Activated naive CD8-positive, alpha-beta T cell treated with anti-CD3 and anti-CD28 coated beads, Interleukin-2, amount 10 ng/mL, durations not matched to agents 7 days and 5 days (primary cell): ENCODE data around the gene RBCK1. TPM values are rescaled to one million over a fixed set of nuclear protein-coding genes. Genes with fewer than 3 reads are reported as not detected.

Experiments used
- total RNA-seq, 2 experiments: library from RNA; stranded (reverse); gene quantifications; one replicate each; pipeline ENCODE4 v1.2.3, GENCODE V29; 2021

Gene RBCK1
- total RNA-seq, 2 experiments from 2014 or later = 156 to 179 TPM

Other genes starting within 250 kb of the RBCK1 start
- gene DEFB128, start 218.6 kb upstream of the RBCK1 start, total RNA-seq = not detected
- gene DEFB129, start 181.0 kb upstream of the RBCK1 start, total RNA-seq = not detected
- not detected for gene DEFB132, start 150.6 kb upstream of the RBCK1 start, total RNA-seq
- gene C20orf96, start 117.5 kb upstream of the RBCK1 start, total RNA-seq = 10 to 100 TPM in 1 of 2 experiments, 1 to 10 TPM in 1; 9.6 to 11.7 TPM
- gene ZCCHC3, start 110.7 kb upstream of the RBCK1 start, total RNA-seq = 10 to 100 TPM; 30.0 to 30.6 TPM
- 10 to 100 TPM; 10.1 to 10.6 TPM for gene SOX12, start 82.7 kb upstream of the RBCK1 start, total RNA-seq
- 1 to 10 TPM; 3.6 to 3.7 TPM for gene NRSN2, start 61.2 kb upstream of the RBCK1 start, total RNA-seq
- 10 to 100 TPM; 24.2 to 26.1 TPM for gene TRIB3, start 27.5 kb upstream of the RBCK1 start, total RNA-seq
- gene TBC1D20, start 54.2 kb downstream of the RBCK1 start, total RNA-seq = 10 to 100 TPM; 36.8 to 38.0 TPM
- 100 to 1,000 TPM; 113 to 114 TPM for gene CSNK2A1, start 135.5 kb downstream of the RBCK1 start, total RNA-seq
- not detected for gene TCF15, start 202.0 kb downstream of the RBCK1 start, total RNA-seq
- gene SRXN1, start 244.9 kb downstream of the RBCK1 start, total RNA-seq = 10 to 100 TPM; 11.6 to 11.7 TPM